SU-DHL-6 (cell line): ENCODE results near the gene TAL2.

Experiments used
- EZH2phosphoT487 ChIP-seq: fragments of 200-600 bp; sonication (generic), shearing (Covaris generic); conservative IDR thresholded peaks from 2 replicates; pipeline ENCODE4 v1.6.1; 2018; ENCODE audit warnings: mild to moderate bottlenecking, antibody characterized with exemption, low read length, moderate library complexity, mixed read lengths
- TF ChIP-seq, protein P1 (sequence below): fragments of 200-600 bp; sonication (generic); IDR thresholded peaks from one replicate; pipeline ENCODE4 v1.5.1; 2017; ENCODE audit warnings: antibody characterized with exemption, mild to moderate bottlenecking, low read length, moderate library complexity; ENCODE audit not compliant: insufficient read depth, poor library complexity, severe bottlenecking

- TF ChIP-seq, protein P1, sequence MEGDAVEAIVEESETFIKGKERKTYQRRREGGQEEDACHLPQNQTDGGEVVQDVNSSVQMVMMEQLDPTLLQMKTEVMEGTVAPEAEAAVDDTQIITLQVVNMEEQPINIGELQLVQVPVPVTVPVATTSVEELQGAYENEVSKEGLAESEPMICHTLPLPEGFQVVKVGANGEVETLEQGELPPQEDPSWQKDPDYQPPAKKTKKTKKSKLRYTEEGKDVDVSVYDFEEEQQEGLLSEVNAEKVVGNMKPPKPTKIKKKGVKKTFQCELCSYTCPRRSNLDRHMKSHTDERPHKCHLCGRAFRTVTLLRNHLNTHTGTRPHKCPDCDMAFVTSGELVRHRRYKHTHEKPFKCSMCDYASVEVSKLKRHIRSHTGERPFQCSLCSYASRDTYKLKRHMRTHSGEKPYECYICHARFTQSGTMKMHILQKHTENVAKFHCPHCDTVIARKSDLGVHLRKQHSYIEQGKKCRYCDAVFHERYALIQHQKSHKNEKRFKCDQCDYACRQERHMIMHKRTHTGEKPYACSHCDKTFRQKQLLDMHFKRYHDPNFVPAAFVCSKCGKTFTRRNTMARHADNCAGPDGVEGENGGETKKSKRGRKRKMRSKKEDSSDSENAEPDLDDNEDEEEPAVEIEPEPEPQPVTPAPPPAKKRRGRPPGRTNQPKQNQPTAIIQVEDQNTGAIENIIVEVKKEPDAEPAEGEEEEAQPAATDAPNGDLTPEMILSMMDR = no peak
- no peak for TF ChIP-seq EZH2phosphoT487
These were observed 21.5 kb downstream of the TAL2 start for GRCh38 chr9:105683688-105684275.
